SU-DHL-6 (cell line): ENCODE results near the gene EVX2.

Source experiments
- EZH2phosphoT487 ChIP-seq: fragments of 200-600 bp; sonication (generic), shearing (Covaris generic); conservative IDR thresholded peaks from 2 replicates; pipeline ENCODE4 v1.6.1; 2018; ENCODE audit warnings: mild to moderate bottlenecking, antibody characterized with exemption, low read length, moderate library complexity, mixed read lengths
- TF ChIP-seq, protein P1 (sequence below): fragments of 200-600 bp; sonication (generic); IDR thresholded peaks from one replicate; pipeline ENCODE4 v1.5.1; 2017; ENCODE audit warnings: antibody characterized with exemption, mild to moderate bottlenecking, low read length, moderate library complexity; ENCODE audit not compliant: insufficient read depth, poor library complexity, severe bottlenecking

DNA sequence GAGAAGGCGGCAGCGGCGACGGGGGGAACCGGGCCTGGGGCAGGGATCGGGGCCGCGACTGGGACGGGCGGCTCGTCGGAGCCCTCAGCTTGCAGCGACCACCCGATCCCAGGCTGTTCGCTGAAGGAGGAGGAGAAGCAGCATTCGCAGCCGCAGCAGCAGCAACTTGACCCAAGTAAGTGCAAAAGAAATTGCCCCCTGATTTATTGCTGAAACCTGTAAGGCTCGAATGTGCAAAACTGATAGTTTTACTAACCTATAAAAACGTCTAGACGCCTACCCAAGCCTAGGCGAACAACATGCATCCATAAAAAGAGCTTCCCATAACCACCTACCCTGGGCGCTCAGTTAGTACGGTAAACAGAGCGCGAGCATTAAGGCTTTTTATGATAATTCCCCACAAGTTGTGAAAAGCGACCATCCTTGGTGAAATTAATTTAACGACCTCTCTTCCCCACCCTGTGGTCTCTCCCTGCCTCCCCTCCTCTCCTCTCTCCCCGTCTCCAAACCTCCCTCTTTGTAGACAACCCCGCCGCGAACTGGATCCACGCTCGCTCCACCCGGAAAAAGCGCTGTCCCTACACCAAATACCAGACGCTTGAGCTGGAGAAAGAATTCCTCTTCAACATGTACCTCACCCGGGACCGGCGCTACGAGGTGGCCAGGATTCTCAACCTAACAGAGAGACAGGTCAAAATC lies 39.8 kb upstream of the EVX2 start:
- TF ChIP-seq, protein P1, sequence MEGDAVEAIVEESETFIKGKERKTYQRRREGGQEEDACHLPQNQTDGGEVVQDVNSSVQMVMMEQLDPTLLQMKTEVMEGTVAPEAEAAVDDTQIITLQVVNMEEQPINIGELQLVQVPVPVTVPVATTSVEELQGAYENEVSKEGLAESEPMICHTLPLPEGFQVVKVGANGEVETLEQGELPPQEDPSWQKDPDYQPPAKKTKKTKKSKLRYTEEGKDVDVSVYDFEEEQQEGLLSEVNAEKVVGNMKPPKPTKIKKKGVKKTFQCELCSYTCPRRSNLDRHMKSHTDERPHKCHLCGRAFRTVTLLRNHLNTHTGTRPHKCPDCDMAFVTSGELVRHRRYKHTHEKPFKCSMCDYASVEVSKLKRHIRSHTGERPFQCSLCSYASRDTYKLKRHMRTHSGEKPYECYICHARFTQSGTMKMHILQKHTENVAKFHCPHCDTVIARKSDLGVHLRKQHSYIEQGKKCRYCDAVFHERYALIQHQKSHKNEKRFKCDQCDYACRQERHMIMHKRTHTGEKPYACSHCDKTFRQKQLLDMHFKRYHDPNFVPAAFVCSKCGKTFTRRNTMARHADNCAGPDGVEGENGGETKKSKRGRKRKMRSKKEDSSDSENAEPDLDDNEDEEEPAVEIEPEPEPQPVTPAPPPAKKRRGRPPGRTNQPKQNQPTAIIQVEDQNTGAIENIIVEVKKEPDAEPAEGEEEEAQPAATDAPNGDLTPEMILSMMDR = no peak
- TF ChIP-seq EZH2phosphoT487 = no peak
